Sigmoid colon (tissue), 7 donors: Measurements from ENCODE around the gene STK24. TPM values are rescaled to one million over a fixed set of nuclear protein-coding genes. Genes with fewer than 3 reads are reported as not detected.
A peak's percentile ranks its signal among the peaks of the same experiment; 100 is the strongest.

Source experiments
- DNase-seq: peaks from one replicate; pipeline ENCODE4 v3.0.0-alpha.2; 2019
- H3K27ac ChIP-seq, 4 donors: fragments of 200-600 bp; sonication (generic); one replicate each; pipeline ENCODE4 v1.5.1; 2016 to 2019; ENCODE audit warnings: mild to moderate bottlenecking in 1 of 4
- H3K27me3 ChIP-seq, 3 donors: fragments of 200-600 bp; sonication (generic); one replicate each; pipeline ENCODE4 v1.5.1; 2019; ENCODE audit warnings: mild to moderate bottlenecking in 1 of 3
- H3K36me3 ChIP-seq, 4 donors: fragments of 200-600 bp; sonication (generic); one replicate each; pipeline ENCODE4 v1.5.1; 2016 to 2019
- H3K4me1 ChIP-seq, 4 donors: fragments of 200-600 bp; sonication (generic); one replicate each; pipeline ENCODE4 v1.5.1; 2017 to 2019
- H3K4me3 ChIP-seq, 4 donors: fragments of 200-600 bp; sonication (generic); one replicate each; pipeline ENCODE4 v1.5.1; 2017 to 2019; ENCODE audit warnings: mild to moderate bottlenecking in 2 of 4, moderate library complexity in 1 of 4
- H3K9me3 ChIP-seq, 4 donors: fragments of 200-600 bp in 3 of 4; sonication (generic) in 3 of 4; one replicate each; pipeline versions ENCODE4 v1.5.1 to v1.6.1; 2013 to 2019
- EP300 ChIP-seq, 4 donors: sonication (generic); formaldehyde crosslinking; IDR thresholded peaks; one replicate each; pipeline ENCODE4 v1.6.1; 2017; ENCODE audit warnings: antibody characterized with exemption in 4 of 4
- POLR2A ChIP-seq, 2 donors: fragments of 450-650 bp; IDR thresholded peaks; one replicate each; pipeline ENCODE4 v1.6.1; 2016; ENCODE audit warnings: antibody characterized with exemption in 2 of 2, mild to moderate bottlenecking in 2 of 2, moderate library complexity in 2 of 2
- POLR2AphosphoS5 ChIP-seq, 4 donors: sonication (generic); formaldehyde crosslinking; IDR thresholded peaks; one replicate each; pipeline ENCODE4 v1.6.1; 2017; ENCODE audit warnings: antibody characterized with exemption in 4 of 4
- WGBS, 2 donors: extraction: QIAGEN DNeasy Blood & Tissue Kit; methylation state at CpG; one replicate each; pipeline ENCODE4 v1.1.7; 2013; 5-methylcytosine and 5-hydroxymethylcytosine counted together
- intact Hi-C: fragments of 100-400 bp; cut with DNase I; formaldehyde crosslinking; loops from one replicate; pipeline ENCODE4 v1.15.1; 2023
- polyA plus RNA-seq, 3 donors: library from polyadenylated mRNA; stranded (reverse); fragments of 200-250 nt; gene quantifications; one replicate each; pipeline ENCODE4 v1.2.3, GENCODE V29; 2013
- total RNA-seq, 4 donors: library from RNA; depleted of rRNA; stranded (reverse); fragments of >200 nt; gene quantifications; one replicate each; pipeline ENCODE4 v1.1.0, GENCODE V29; 2016
- TF ChIP-seq, protein P1 (sequence below), 4 experiments: fragments of 450-650 bp in 3 of 4; fragments of 200-600 bp in 1 of 4; IDR thresholded peaks; one replicate each; pipeline ENCODE4 v1.5.1; 2016 to 2019; ENCODE audit warnings: antibody characterized with exemption in 4 of 4, mild to moderate bottlenecking in 3 of 4, moderate library complexity in 2 of 4
- donor health status: healthy with polysubstance abuse.
- donor health status: Bipolar disorder and iron deficiency.
- donor health status: healthy.

Gene STK24
- total and polyA plus RNA-seq, 7 donors: 59.7 to 200 (median 78.9) TPM

- intact Hi-C loops: no loop called here
- Histone ChIP-seq H3K36me3 (peaks cover 0 to 13% (median 9%) of the 10 kb centered on the region in 4 donors), H3K4me1 (peaks cover 0 to 86% (median 78%) of the 10 kb centered on the region in 4 donors), H3K9me3 (no peaks in the 10 kb centered on the region), H3K27me3 (no peaks in the 10 kb centered on the region), H3K4me3 (no peak overlapping the region), H3K27ac (peak overlapping the region; percentile 27 to 88 (median 77))
- DNase-seq: no peak
- WGBS, 2 donors: 77 to 92% methylated on average over 16 of the region's 16 CpGs
- TF ChIP-seq POLR2AphosphoS5 (IDR thresholded peaks at IDR 0.05): no peak
These were observed 98.4 kb downstream of the STK24 start for GRCh38 chr13:98478189-98479129.

- H3K4me1 ChIP-seq: peaks cover 0 to 67% (median 59%) of the 10 kb centered on the region in 4 donors
- 49 to 77% methylated on average over 13 of the region's 13 CpGs for WGBS, 2 donors
- TF ChIP-seq EP300 (IDR thresholded peaks at IDR 0.05) (no peak), POLR2A (IDR thresholded peaks at IDR 0.05) (no peak), POLR2AphosphoS5 (IDR thresholded peaks at IDR 0.05) (peak in 1 of 4 donors; percentile 38)
- TF ChIP-seq, protein P1, sequence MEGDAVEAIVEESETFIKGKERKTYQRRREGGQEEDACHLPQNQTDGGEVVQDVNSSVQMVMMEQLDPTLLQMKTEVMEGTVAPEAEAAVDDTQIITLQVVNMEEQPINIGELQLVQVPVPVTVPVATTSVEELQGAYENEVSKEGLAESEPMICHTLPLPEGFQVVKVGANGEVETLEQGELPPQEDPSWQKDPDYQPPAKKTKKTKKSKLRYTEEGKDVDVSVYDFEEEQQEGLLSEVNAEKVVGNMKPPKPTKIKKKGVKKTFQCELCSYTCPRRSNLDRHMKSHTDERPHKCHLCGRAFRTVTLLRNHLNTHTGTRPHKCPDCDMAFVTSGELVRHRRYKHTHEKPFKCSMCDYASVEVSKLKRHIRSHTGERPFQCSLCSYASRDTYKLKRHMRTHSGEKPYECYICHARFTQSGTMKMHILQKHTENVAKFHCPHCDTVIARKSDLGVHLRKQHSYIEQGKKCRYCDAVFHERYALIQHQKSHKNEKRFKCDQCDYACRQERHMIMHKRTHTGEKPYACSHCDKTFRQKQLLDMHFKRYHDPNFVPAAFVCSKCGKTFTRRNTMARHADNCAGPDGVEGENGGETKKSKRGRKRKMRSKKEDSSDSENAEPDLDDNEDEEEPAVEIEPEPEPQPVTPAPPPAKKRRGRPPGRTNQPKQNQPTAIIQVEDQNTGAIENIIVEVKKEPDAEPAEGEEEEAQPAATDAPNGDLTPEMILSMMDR (IDR thresholded peaks at IDR 0.05): no peak
- no peaks in the 10 kb centered on the region for H3K27me3 ChIP-seq
- H3K4me3 ChIP-seq: no peak overlapping the region
- no peaks in the 10 kb centered on the region for H3K9me3 ChIP-seq
- peak overlapping the region; percentile 22 to 88 (median 60) for H3K27ac ChIP-seq
- intact Hi-C loops: no loop called here
- DNase-seq: peak; percentile 83
- H3K36me3 ChIP-seq: peaks cover 8 to 26% (median 16%) of the 10 kb centered on the region in 4 donors
These were observed 100.4 kb downstream of the STK24 start for GRCh38 chr13:98476538-98476966.

- H3K4me3 ChIP-seq: no peak overlapping the region
- peaks cover 8 to 30% (median 16%) of the 10 kb centered on the region in 4 donors for H3K36me3 ChIP-seq
- H3K27ac ChIP-seq: peak overlapping the region; percentile 22 to 88 (median 60)
- no peak for DNase-seq
- no peaks in the 10 kb centered on the region for H3K27me3 ChIP-seq
- intact Hi-C loops: no loop called here
- 42 to 64% methylated on average over 5 of the region's 5 CpGs for WGBS, 2 donors
- no peak for TF ChIP-seq POLR2AphosphoS5 (IDR thresholded peaks at IDR 0.05)
- TF ChIP-seq, protein P1 (IDR thresholded peaks at IDR 0.05): no peak
- no peak for TF ChIP-seq POLR2A (IDR thresholded peaks at IDR 0.05)
- TF ChIP-seq EP300 (IDR thresholded peaks at IDR 0.05): no peak
- peaks cover 0 to 63% (median 55%) of the 10 kb centered on the region in 4 donors for H3K4me1 ChIP-seq
- H3K9me3 ChIP-seq: no peaks in the 10 kb centered on the region
These were observed 100.8 kb downstream of the STK24 start for GRCh38 chr13:98476106-98476505.

- intact Hi-C loops: no loop called here
- 79 to 80% methylated on average over 13 of the region's 13 CpGs for WGBS, 2 donors
- peak overlapping the region in 3 of 4 donors; percentile 23 to 88 (median 84) for H3K27ac ChIP-seq
- DNase-seq: no peak
- H3K4me1 ChIP-seq: peaks cover 0 to 57% (median 51%) of the 10 kb centered on the region in 4 donors
- no peak overlapping the region for H3K4me3 ChIP-seq
- TF ChIP-seq POLR2A (IDR thresholded peaks at IDR 0.05) (no peak), POLR2AphosphoS5 (IDR thresholded peaks at IDR 0.05) (no peak), EP300 (IDR thresholded peaks at IDR 0.05) (no peak)
- TF ChIP-seq, protein P1 (IDR thresholded peaks at IDR 0.05): no peak
- H3K9me3 ChIP-seq: no peaks in the 10 kb centered on the region
- no peaks in the 10 kb centered on the region for H3K27me3 ChIP-seq
- peaks cover 12 to 33% (median 16%) of the 10 kb centered on the region in 4 donors for H3K36me3 ChIP-seq
These were observed 101.4 kb downstream of the STK24 start for GRCh38 chr13:98475522-98475921.

DNA sequence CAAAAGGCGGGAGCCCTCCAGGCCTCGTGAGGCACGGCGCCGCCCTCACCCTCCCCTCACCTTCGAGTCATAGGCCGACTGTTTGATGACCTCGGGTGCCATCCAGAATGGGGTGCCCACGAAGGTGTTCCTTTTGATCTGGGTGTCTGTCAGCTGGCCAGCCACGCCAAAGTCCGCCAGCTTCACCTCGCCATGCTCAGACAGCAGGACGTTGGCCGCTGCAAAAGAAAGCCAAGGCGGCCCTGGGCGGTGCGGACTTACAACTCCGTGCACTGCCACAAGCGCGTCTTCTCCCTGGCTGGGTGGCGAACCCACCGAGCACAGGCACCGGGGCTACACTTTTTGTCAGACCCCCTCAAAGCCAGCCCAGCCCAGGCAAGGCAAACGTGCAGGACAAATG is 102.1 kb downstream of the STK24 start:
- WGBS, 2 donors: 84 to 90% methylated on average over 24 of the region's 24 CpGs
- DNase-seq: no peak
- Histone ChIP-seq H3K27ac (no peak overlapping the region), H3K36me3 (peaks cover 12 to 33% (median 16%) of the 10 kb centered on the region in 4 donors), H3K4me3 (no peak overlapping the region), H3K27me3 (no peaks in the 10 kb centered on the region), H3K4me1 (peaks cover 0 to 54% (median 45%) of the 10 kb centered on the region in 4 donors), H3K9me3 (no peaks in the 10 kb centered on the region)
- TF ChIP-seq EP300 (IDR thresholded peaks at IDR 0.05) (no peak), POLR2AphosphoS5 (IDR thresholded peaks at IDR 0.05) (no peak), POLR2A (IDR thresholded peaks at IDR 0.05) (no peak)
- TF ChIP-seq, protein P1 (IDR thresholded peaks at IDR 0.05): no peak
- intact Hi-C loops: no loop called here
